Fibroblast of peridontal ligament (primary cell): ENCODE data around the gene WFS1.

Experiments
- DNase-seq: peaks from one replicate; pipeline ENCODE4 v3.0.0-alpha.2; 2010; ENCODE audit errors: extremely low read depth

The WFS1 gene

GRCh38 chr4:6299875-6300274 is 30.2 kb downstream of the WFS1 start:
- no peak for DNase-seq

GRCh38 chr4:6300359-6300758 is 30.7 kb downstream of the WFS1 start:
- no peak for DNase-seq

- DNase-seq, result no peak
These were observed 31.5 kb downstream of the WFS1 start for GRCh38 chr4:6301051-6301731.

- no peak for DNase-seq
These were observed 32.2 kb downstream of the WFS1 start for GRCh38 chr4:6301732-6302442.

GRCh38 chr4:6302869-6303268 is 33.2 kb downstream of the WFS1 start:
- no peak for DNase-seq

DNA sequence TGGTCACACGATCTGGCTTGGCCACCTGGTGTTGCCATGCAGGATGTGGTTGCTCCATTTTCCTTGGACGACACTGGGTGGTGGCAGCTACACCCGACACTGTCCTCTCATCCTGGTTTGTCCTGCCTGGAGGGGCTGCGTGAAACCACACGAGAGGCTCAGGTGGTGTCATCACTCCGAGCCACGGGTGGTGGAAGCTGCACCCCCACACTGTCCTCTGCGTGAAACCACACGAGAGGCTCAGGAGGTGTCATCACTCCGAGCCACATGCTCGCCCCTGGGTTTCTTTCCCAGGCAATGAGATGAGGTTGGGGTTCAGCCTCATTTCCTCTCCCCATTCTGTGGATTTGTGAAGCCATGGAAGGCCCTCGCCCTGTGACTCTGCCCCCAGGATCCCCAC is 34.3 kb downstream of the WFS1 start:
- DNase-seq, result no peak

DNA sequence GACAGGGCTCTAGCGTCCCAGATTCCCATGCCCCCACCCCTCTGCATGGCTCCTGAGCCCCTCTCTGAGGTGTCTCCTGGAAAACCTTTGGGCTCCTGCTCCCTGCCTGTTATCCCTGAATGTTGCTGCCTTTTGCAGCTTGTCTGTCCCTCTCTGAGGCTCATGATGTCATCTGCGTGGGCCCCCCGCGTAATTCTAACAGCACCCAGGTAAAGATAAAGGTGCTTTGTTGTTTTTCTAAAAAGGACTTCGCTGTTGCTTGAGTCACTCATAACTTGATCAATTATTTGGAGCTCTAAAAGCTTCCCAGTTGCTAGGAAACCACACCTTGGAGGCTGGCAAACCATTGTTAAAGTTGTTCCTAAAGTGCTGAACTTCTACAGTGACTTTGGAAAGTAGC is 36.6 kb downstream of the WFS1 start:
- DNase-seq, result no peak

- no peak for DNase-seq
These were observed 37.6 kb downstream of the WFS1 start for GRCh38 chr4:6307230-6307629.

- DNase-seq, result no peak
These were observed 38.2 kb downstream of the WFS1 start for GRCh38 chr4:6307891-6308290.

DNA sequence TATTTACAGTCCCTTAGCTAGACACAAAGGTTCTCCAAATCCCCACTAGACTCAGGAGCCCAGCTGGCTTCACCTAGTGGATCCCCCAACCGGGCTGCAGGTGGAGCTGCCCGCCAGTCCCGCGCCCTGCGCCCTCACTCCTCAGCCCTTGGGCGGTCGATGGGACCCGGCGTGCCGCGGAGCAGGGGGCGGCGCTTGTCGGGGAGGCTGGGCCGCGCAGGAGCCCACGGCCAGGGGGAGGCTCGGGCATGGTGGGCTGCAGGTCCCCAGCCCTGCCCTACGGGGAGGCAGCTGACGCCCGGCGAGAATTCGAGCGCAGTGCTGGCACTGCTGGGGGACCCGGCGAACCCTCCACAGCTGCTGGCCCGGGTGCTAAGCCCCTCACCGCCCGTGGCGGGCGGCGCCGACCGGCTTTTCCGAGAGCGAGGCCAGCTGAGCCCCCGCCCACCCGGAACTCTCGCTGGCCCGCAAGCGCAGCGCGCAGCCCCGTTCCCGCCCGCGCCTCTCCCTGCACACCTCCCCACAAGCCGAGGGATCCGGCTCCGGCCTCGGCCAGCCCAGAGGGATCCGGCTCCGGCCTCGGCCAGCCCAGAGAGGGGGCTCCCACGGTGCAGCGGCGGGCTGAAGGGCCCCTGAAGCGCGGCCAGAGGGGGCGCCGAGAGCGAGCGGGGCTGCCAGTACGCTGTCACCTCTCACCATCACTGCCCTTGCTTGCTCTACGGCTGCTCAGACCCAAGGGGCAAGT is 39.4 kb downstream of the WFS1 start:
- DNase-seq, result no peak

- no peak for DNase-seq
These were observed 40.1 kb downstream of the WFS1 start for GRCh38 chr4:6309777-6310176.

GRCh38 chr4:6313216-6313615 is 43.6 kb downstream of the WFS1 start:
- no peak for DNase-seq

- DNase-seq, result no peak
These were observed 46.9 kb downstream of the WFS1 start for GRCh38 chr4:6316461-6317003.

GRCh38 chr4:6318206-6318605 is 48.6 kb downstream of the WFS1 start:
- DNase-seq, result no peak

GRCh38 chr4:6319530-6320150 is 50.0 kb downstream of the WFS1 start:
- no peak for DNase-seq

GRCh38 chr4:6320663-6321062 is 51.0 kb downstream of the WFS1 start:
- DNase-seq, result no peak

- no peak for DNase-seq
These were observed 51.7 kb downstream of the WFS1 start for GRCh38 chr4:6321361-6321760.

DNA sequence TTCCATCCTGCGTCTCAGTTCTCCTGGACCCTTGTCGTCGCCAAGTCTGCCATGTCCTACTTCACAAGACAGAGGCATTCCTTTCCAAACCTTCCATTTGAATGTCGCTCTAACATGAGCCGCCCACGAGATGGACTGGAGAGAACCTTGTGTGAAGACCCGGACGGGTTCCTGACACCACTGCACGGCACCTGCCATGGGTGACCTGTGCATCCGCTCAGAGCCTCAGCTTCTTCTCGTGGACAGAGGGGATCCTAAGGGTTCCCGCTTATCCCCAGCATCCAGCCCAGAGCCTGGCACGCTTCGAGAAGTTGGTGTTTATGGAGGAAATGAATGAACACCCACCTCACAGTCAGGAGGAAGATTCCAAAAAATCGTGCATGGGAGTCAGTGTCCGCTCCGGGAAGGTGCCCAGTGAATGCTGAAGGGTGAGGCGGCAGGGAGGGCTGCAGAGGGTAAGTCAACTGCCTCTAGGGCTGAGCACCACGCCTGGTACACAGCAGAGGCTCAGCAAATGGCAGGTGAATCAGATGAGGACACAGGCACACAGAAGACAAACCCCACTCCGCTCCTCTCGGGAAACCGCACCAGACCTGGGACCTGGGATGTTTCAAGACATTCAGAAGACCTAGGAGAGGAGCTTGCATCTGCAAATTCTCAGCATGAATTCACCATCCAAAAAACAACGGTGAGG is 52.6 kb downstream of the WFS1 start:
- no peak for DNase-seq

DNA sequence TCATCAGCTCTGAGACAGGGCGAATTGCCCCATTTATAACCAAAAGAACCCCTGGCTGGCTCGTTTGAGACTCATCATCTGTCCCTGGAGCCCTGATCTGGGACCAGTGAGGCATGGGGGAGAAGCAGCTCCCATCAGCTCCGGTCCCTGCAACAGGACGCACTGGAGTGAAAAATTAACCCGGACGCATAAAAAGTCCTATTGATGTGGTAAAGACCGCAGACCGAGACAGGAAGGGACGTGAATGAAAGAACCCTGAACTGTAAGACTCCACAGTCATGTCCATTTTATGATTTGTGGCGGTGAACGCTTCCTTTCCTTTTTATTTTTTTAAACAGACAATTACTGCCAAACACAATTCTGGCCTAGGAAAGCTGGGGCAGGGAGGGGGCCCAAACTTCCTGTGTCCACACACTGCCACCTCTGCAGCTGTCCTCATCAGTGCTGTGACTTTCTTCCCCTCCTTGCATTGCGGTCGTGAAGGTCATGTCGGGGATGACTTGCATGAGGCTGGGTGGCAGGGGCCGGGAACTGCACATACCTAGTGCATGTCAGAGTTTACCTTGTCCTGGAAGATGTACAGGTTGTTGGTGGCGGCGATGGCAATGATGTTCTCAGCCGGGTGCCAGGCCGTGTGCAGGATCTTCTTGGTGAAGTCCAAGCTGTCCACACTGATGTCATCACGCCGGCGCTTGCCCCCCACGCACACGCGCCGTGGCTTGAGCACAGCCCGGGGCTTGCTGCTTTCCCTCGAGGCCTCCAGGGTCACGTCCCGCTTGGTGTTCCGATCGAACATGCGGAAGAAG is 53.3 kb downstream of the WFS1 start:
- no peak for DNase-seq

DNA sequence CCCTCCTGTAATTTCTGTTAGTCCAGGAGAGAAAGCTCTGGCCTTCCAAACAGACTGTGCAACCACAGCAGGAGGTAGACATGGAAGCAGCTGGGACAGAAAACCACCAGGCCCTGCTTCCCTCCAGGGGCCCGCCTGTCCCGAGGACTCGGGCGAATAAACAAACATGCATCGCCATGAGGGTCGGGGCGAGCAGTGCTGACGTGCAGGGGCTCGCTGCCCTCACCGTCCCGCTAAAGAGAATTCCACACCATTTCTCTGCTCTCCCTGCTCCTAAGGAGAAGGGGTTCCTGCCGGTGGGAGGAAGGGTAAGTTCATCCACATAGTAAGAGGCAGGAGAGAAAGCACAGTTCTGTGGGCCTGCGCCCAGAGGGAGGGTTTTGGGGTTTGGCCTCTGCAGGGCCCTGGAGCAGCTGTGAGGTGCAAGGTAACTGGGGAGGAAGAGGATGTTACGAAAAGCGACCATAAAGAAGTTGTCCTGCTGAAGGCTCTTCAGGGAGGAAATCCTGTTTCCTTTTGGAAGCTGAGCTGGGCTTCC is 54.9 kb downstream of the WFS1 start:
- no peak for DNase-seq
